Testis (tissue), 2 donors: ENCODE measurements around the gene HMGN1.

Experiments used
- POLR2A ChIP-seq: fragments of 450-650 bp; IDR thresholded peaks from one replicate; pipeline ENCODE4 v1.6.1; 2017; ENCODE audit warnings: antibody characterized with exemption, mild to moderate bottlenecking, moderate library complexity
- TF ChIP-seq, protein P1 (sequence below), 3 experiments: fragments of 450-650 bp in 2 of 3; fragments of 200-600 bp in 1 of 3; sonication (generic) in 1 of 3; IDR thresholded peaks; one replicate each; pipeline ENCODE4 v1.5.1; 2016 to 2019; ENCODE audit warnings: antibody characterized with exemption in 3 of 3, mild to moderate bottlenecking in 2 of 3, moderate library complexity in 1 of 3

DNA sequence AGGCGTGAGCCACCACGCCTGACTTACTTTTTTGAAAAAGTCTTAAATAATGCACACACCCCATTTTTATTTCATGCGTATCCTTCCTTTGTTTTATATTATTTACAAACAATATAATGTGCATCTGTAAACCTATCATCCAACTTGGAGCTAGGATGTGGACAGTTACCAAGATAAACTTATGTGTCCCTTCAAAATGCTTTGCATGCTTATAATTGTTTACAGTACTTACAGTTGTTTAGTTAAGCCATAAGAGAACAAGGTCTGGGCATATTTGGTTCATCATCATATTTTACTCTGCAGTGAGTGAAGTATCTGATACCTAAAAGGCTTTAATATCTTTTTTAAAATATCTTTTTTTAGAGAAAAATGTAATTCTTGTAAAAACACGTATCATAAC, 16.1 kb upstream of the HMGN1 start:
- TF ChIP-seq, protein P1, sequence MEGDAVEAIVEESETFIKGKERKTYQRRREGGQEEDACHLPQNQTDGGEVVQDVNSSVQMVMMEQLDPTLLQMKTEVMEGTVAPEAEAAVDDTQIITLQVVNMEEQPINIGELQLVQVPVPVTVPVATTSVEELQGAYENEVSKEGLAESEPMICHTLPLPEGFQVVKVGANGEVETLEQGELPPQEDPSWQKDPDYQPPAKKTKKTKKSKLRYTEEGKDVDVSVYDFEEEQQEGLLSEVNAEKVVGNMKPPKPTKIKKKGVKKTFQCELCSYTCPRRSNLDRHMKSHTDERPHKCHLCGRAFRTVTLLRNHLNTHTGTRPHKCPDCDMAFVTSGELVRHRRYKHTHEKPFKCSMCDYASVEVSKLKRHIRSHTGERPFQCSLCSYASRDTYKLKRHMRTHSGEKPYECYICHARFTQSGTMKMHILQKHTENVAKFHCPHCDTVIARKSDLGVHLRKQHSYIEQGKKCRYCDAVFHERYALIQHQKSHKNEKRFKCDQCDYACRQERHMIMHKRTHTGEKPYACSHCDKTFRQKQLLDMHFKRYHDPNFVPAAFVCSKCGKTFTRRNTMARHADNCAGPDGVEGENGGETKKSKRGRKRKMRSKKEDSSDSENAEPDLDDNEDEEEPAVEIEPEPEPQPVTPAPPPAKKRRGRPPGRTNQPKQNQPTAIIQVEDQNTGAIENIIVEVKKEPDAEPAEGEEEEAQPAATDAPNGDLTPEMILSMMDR (IDR thresholded peaks at IDR 0.05) = no peak
- no peak for TF ChIP-seq POLR2A
